GM12891 (cell line): ENCODE results near the gene BICRAL.

Experiments
- POLR2A ChIP-seq: IDR thresholded peaks from 2 replicates; pipeline ENCODE4 v1.6.1; 2011; ENCODE audit warnings: low read depth, low read length, control low read depth
- SPI1 ChIP-seq: IDR thresholded peaks from 2 replicates; pipeline ENCODE4 v1.6.1; 2011; ENCODE audit warnings: low read depth, low read length, control low read depth

DNA sequence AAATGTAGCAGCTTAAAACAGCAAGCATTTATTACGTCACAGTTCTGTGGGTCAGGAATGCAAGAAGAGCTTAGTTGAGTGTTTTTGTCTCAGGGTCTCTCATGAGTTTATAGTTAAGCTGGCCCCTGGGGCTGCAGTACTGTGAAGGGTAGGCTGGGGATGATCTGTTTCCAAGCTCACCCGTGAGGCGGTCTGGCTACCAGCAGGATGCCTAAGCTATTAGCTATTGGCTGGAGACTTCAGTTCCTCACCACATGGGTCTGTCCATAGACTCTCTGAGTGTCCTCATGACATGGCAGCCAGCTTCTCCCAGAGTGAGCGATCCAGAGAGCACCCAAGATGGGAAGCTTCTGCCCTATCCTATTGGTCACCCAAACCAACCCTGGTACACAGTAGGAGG is 12.8 kb upstream of the BICRAL start:
- TF ChIP-seq POLR2A (no peak), SPI1 (no peak)
